ENCODE results near the gene CDKAL1. TPM values are rescaled to one million over a fixed set of nuclear protein-coding genes. Genes with fewer than 3 reads are reported as not detected.

Gene CDKAL1
- total and polyA plus RNA-seq, 2 donors from 2014 or later = 4.6 to 20.2 TPM

- Histone ChIP-seq H3K27ac (ENCODE audit: low read depth in 2 of 2, low read length in 2 of 2) (no peak overlapping the region), H3K4me1 (ENCODE audit: control insufficient read depth in 2 of 3, insufficient read depth in 2 of 3, low read depth in 1 of 3, low read length in 3 of 3) (no peaks in the 10 kb centered on the region), H3K9ac (ENCODE audit: low read length in 3 of 3) (no peak overlapping the region), H3K36me3 (ENCODE audit: control insufficient read depth in 2 of 3, insufficient read depth in 3 of 3, low read length in 3 of 3) (no peaks in the 10 kb centered on the region), H3K4me3 (ENCODE audit: low read length in 3 of 3) (no peak overlapping the region), H3K27me3 (ENCODE audit: control insufficient read depth, insufficient read depth, low read length) (no peaks in the 10 kb centered on the region), H3K9me3 (ENCODE audit: control insufficient read depth in 2 of 3, insufficient read depth in 1 of 3, low read length in 3 of 3) (no peaks in the 10 kb centered on the region)
- intact Hi-C loops (cut with DNase I) = no loop called here
- FAIRE-seq (no peak), DNase-seq (no peak)
- TF ChIP-seq CTCF (IDR thresholded peaks at IDR 0.05; ENCODE audit: borderline replicate concordance, extremely low read depth, insufficient read depth) = no peak
These were observed 147.0 kb downstream of the CDKAL1 start for GRCh38 chr6:20681243-20681684.

GRCh38 chr6:20684474-20684873 is 150.2 kb downstream of the CDKAL1 start:
- TF ChIP-seq CTCF (IDR thresholded peaks at IDR 0.05; ENCODE audit: borderline replicate concordance, extremely low read depth, insufficient read depth) = no peak
- H3K9me3 ChIP-seq (ENCODE audit: control insufficient read depth in 2 of 3, insufficient read depth in 1 of 3, low read length in 3 of 3) = no peaks in the 10 kb centered on the region
- no peaks in the 10 kb centered on the region for H3K4me1 ChIP-seq (ENCODE audit: control insufficient read depth in 2 of 3, insufficient read depth in 2 of 3, low read depth in 1 of 3, low read length in 3 of 3)
- no peak overlapping the region for H3K27ac ChIP-seq (ENCODE audit: low read depth in 2 of 2, low read length in 2 of 2)
- no peak for DNase-seq
- no peak overlapping the region for H3K4me3 ChIP-seq (ENCODE audit: low read length in 3 of 3)
- no peak for FAIRE-seq
- no peaks in the 10 kb centered on the region for H3K27me3 ChIP-seq (ENCODE audit: control insufficient read depth, insufficient read depth, low read length)
- H3K9ac ChIP-seq (ENCODE audit: low read length in 3 of 3) = no peak overlapping the region
- H3K36me3 ChIP-seq (ENCODE audit: control insufficient read depth in 2 of 3, insufficient read depth in 3 of 3, low read length in 3 of 3) = no peaks in the 10 kb centered on the region
- intact Hi-C loops (cut with DNase I) = no loop called here

DNA sequence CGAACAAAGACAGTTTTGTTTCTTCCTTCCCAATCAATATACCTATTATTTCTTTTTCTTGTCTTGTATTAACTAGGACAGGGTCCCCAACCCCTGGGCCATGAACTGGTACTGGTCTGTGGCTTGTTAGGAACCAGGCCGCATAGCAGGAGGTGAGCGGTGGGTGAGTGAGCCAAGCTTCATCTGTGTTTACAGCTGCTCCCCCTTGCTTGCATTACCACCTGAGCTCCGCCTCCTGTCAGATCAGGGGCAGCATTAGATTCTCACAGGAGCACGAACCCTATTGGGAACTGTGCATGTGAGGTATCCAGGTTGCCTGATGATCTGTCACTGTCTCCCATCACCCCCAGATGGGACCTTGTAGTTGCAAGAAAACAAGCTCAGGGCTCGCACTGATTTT is 151.9 kb downstream of the CDKAL1 start:
- no peaks in the 10 kb centered on the region for H3K4me1 ChIP-seq (ENCODE audit: control insufficient read depth in 2 of 3, insufficient read depth in 2 of 3, low read depth in 1 of 3, low read length in 3 of 3)
- no peak for FAIRE-seq
- no peak for TF ChIP-seq CTCF (IDR thresholded peaks at IDR 0.05; ENCODE audit: borderline replicate concordance, extremely low read depth, insufficient read depth)
- no peak overlapping the region for H3K27ac ChIP-seq (ENCODE audit: low read depth in 2 of 2, low read length in 2 of 2)
- intact Hi-C loops (cut with DNase I) = no loop called here
- H3K27me3 ChIP-seq (ENCODE audit: control insufficient read depth, insufficient read depth, low read length) = no peaks in the 10 kb centered on the region
- no peaks in the 10 kb centered on the region for H3K36me3 ChIP-seq (ENCODE audit: control insufficient read depth in 2 of 3, insufficient read depth in 3 of 3, low read length in 3 of 3)
- no peaks in the 10 kb centered on the region for H3K9me3 ChIP-seq (ENCODE audit: control insufficient read depth in 2 of 3, insufficient read depth in 1 of 3, low read length in 3 of 3)
- H3K9ac ChIP-seq (ENCODE audit: low read length in 3 of 3) = no peak overlapping the region
- DNase-seq = no peak
- H3K4me3 ChIP-seq (ENCODE audit: low read length in 3 of 3) = no peak overlapping the region

DNA sequence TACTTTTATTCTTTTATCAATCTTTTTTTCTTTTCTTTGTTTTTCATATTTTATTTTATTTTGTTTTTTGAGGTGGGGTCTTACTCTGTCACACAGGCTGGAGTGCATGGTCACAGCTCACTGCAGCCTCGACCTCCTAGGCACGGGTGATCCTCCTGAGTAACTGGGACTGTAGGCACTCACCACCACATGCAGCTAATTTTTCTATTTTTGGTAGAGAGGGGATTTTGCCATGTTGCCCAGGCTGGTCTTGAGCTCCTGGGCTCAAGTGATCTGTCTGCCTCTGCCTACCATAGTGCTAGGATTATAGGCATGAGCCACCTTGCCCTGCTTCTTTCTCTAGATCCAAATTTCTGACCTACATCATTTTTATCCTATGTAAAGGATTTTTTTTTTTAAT is 153.2 kb downstream of the CDKAL1 start:
- Histone ChIP-seq H3K4me3 (ENCODE audit: low read length in 3 of 3) (no peak overlapping the region), H3K27me3 (ENCODE audit: control insufficient read depth, insufficient read depth, low read length) (no peaks in the 10 kb centered on the region), H3K9ac (ENCODE audit: low read length in 3 of 3) (no peak overlapping the region), H3K9me3 (ENCODE audit: control insufficient read depth in 2 of 3, insufficient read depth in 1 of 3, low read length in 3 of 3) (no peaks in the 10 kb centered on the region), H3K4me1 (ENCODE audit: control insufficient read depth in 2 of 3, insufficient read depth in 2 of 3, low read depth in 1 of 3, low read length in 3 of 3) (no peaks in the 10 kb centered on the region), H3K36me3 (ENCODE audit: control insufficient read depth in 2 of 3, insufficient read depth in 3 of 3, low read length in 3 of 3) (no peaks in the 10 kb centered on the region), H3K27ac (ENCODE audit: low read depth in 2 of 2, low read length in 2 of 2) (no peak overlapping the region)
- TF ChIP-seq CTCF (IDR thresholded peaks at IDR 0.05; ENCODE audit: borderline replicate concordance, extremely low read depth, insufficient read depth) = no peak
- DNase-seq = no peak
- intact Hi-C loops (cut with DNase I) = no loop called here
- FAIRE-seq = no peak

Measured in kidney (tissue), 14 donors.